ENCODE measurements around the gene MIP. TPM values are rescaled to one million over a fixed set of nuclear protein-coding genes. Genes with fewer than 3 reads are reported as not detected.

Gene MIP
- total and polyA plus RNA-seq, 2 of the 13 experiments (the other 11 are each of a cell fraction or from before 2014, with no cell fraction given) = not detected

DNA sequence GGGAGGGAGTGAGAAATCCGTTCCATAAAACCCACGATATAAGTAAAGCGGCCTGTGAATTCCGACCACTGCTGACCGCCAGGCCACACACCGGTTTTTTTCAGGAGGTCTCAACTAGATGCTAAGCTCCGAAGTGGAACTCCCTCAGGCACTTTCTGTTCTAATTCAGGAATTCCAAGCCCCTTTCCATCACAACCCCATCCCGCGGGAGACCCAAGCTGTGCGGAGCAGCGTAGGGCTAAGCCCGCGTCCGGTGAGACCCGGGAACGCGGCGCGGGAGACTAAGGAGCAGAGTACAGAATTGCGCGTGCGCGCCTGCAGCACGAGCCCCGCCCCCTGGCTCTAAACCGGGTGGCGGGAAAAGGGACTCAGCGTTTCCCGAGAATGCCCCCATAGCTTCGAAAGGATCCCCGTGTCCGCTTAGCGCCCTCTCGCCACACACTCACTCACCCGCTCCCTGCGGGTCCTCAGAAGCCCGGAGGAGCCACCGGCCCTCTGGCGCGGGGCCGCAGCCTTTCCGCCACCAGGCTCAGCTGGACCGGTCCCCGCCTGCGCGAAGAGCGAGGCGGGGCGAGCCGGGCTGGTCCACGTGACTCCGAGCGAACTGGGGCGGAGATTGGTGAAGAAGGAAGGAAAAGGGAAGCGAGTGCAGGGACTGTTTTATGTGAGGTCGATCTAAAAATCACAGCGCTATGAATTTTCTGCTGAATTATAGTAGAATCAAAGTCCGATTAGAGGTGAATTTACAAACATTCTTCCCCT, 5.4 kb downstream of the MIP start, which contains the start of gene TIMELESS (continued):
- 0 out of 2 replicates have a peak, but pooled peaks have one; percentile 49 for TF ChIP-seq FOXO4 (CRISPR knock-in tag; conservative IDR thresholded peaks at IDR 0.05)
- TF ChIP-seq ZNF280D (CRISPR knock-in tag; IDR thresholded peaks at IDR 0.05) = no peak; the same call in 1 of the 2 replicates
- no peak for TF ChIP-seq TRIM22 (IDR thresholded peaks at IDR 0.05)
- no peak for TF ChIP-seq ZKSCAN5 (CRISPR knock-in tag; IDR thresholded peaks at IDR 0.05)
- TF ChIP-seq PAXIP1 (CRISPR knock-in tag; conservative IDR thresholded peaks at IDR 0.05) = no peak; the same call in none of the 2 replicates
- TF ChIP-seq, protein P1, sequence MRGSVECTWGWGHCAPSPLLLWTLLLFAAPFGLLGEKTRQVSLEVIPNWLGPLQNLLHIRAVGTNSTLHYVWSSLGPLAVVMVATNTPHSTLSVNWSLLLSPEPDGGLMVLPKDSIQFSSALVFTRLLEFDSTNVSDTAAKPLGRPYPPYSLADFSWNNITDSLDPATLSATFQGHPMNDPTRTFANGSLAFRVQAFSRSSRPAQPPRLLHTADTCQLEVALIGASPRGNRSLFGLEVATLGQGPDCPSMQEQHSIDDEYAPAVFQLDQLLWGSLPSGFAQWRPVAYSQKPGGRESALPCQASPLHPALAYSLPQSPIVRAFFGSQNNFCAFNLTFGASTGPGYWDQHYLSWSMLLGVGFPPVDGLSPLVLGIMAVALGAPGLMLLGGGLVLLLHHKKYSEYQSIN (CRISPR knock-in tag; IDR thresholded peaks at IDR 0.05; ENCODE audit: borderline replicate concordance) = no peak
- TF ChIP-seq, protein P2, sequence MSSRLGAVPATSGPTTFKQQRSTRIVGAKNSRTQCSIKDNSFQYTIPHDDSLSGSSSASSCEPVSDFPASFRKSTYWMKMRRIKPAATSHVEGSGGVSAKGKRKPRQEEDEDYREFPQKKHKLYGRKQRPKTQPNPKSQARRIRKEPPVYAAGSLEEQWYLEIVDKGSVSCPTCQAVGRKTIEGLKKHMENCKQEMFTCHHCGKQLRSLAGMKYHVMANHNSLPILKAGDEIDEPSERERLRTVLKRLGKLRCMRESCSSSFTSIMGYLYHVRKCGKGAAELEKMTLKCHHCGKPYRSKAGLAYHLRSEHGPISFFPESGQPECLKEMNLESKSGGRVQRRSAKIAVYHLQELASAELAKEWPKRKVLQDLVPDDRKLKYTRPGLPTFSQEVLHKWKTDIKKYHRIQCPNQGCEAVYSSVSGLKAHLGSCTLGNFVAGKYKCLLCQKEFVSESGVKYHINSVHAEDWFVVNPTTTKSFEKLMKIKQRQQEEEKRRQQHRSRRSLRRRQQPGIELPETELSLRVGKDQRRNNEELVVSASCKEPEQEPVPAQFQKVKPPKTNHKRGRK (CRISPR knock-in tag; IDR thresholded peaks at IDR 0.05) = 0 out of 2 replicates have a peak, but pooled peaks have one; percentile 47
- TF ChIP-seq, protein P3, sequence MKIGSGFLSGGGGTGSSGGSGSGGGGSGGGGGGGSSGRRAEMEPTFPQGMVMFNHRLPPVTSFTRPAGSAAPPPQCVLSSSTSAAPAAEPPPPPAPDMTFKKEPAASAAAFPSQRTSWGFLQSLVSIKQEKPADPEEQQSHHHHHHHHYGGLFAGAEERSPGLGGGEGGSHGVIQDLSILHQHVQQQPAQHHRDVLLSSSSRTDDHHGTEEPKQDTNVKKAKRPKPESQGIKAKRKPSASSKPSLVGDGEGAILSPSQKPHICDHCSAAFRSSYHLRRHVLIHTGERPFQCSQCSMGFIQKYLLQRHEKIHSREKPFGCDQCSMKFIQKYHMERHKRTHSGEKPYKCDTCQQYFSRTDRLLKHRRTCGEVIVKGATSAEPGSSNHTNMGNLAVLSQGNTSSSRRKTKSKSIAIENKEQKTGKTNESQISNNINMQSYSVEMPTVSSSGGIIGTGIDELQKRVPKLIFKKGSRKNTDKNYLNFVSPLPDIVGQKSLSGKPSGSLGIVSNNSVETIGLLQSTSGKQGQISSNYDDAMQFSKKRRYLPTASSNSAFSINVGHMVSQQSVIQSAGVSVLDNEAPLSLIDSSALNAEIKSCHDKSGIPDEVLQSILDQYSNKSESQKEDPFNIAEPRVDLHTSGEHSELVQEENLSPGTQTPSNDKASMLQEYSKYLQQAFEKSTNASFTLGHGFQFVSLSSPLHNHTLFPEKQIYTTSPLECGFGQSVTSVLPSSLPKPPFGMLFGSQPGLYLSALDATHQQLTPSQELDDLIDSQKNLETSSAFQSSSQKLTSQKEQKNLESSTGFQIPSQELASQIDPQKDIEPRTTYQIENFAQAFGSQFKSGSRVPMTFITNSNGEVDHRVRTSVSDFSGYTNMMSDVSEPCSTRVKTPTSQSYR (CRISPR knock-in tag; IDR thresholded peaks at IDR 0.05; ENCODE audit: borderline replicate concordance) = no peak
- peak; percentile 79 for TF ChIP-seq GATAD1 (CRISPR knock-in tag; IDR thresholded peaks at IDR 0.05)
- no peak for TF ChIP-seq RELA (CRISPR knock-in tag; IDR thresholded peaks at IDR 0.05)

All from HepG2 (cell line).